Omental fat pad (tissue), 4 donors: ENCODE data around the gene RTL1. TPM values are rescaled to one million over a fixed set of nuclear protein-coding genes. Genes with fewer than 3 reads are reported as not detected.

Experiments
- ATAC-seq: fragments of 150-250 bp; one replicate; pipeline ENCODE4 v1.9.1; 2016; ENCODE audit warnings: mild to moderate bottlenecking, moderate library complexity; ENCODE audit not compliant: low FRiP score
- DNase-seq: peaks from one replicate; pipeline ENCODE4 v3.0.0-alpha.2; 2019; ENCODE audit warnings: low spot score
- CTCF ChIP-seq, 3 donors: fragments of 450-650 bp; IDR thresholded peaks; one replicate each; pipeline ENCODE4 v1.5.1; 2016 to 2017; ENCODE audit warnings: antibody characterized with exemption in 3 of 3, mild to moderate bottlenecking in 3 of 3, moderate library complexity in 2 of 3
- total RNA-seq, 4 donors: library from RNA; depleted of rRNA; stranded (reverse); fragments of >200 nt; gene quantifications; one replicate each; pipeline ENCODE4 v1.1.0, GENCODE V29; 2016

Gene RTL1
- total RNA-seq, 4 donors from 2014 or later, result not detected

- DNase-seq (no peak), ATAC-seq (no peak)
- TF ChIP-seq CTCF (IDR thresholded peaks at IDR 0.05), result no peak
Measured at GRCh38 chr14:100871234-100872186, 32.0 kb downstream of the RTL1 start.

DNA sequence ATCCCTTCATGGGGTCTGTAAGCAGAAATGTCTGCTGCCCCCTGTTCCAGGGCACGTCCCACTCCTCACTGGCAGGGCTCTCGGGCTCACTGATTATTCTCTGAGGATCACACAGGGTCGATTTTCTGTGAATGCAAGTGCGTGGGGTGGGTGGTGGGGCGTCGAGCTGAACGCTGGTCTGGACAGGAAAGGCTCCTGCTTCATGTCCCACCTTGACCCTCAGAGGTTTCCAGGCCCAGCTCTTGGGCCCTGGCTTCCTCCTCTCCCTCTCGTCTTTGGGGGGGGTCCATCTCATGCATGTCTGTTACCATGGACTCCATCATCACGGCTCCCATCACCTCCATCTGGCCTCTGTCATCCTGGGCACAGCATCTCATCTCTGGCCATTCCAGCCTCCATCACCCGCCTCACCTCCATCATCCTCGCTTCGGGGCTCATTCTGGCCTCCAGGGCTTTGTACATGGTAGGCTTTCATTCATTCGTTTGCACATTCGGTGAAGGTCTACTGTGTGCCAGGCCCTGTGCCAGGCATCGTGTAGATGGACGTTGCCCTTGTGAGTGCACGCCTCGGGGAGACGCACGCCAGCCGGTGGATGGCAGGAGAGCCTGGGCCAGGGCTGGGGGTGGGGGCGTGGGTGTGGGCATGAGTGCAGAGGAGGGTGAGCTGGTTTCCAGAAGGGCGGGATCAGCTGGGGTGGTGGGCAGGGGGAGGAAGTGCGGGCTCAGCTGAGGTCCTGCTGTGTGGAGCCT lies 34.7 kb downstream of the RTL1 start:
- DNase-seq, result no peak
- ATAC-seq, result no peak
- no peak for TF ChIP-seq CTCF (IDR thresholded peaks at IDR 0.05)

DNA sequence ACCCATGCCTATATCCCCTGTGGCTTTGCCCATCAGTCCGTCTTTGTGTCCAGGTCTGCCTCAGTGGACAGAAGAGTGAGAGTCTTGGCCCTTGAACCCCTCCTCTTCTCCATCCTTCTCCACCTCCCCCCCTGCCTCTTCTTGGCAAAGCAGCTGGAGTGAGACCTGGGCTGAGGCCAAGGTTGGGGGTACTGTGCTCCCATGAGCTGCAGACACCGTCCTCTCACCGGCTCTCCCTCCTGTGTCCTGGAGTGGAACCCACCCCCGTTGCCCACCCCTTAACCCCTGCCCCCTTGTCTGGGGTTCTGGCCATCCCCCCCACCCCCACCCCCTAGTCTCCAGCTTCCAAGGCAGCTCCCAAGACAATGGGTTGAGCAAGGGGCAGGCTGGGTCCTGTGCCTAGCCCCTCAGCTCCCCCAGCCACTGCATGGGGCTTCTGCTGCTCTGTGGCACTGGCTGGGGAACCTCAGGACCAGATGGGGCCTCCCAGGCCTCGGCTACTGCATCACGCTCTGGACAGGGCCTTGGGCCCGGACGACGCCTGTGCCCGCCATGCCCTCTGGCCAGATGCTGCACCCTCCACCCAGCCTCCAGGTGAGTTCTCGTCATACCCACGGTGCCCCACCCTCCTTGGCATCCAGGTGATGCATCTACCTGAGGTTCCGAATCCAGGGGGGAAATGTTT lies 35.7 kb downstream of the RTL1 start:
- DNase-seq (no peak), ATAC-seq (no peak)
- TF ChIP-seq CTCF (IDR thresholded peaks at IDR 0.05), result no peak

DNA sequence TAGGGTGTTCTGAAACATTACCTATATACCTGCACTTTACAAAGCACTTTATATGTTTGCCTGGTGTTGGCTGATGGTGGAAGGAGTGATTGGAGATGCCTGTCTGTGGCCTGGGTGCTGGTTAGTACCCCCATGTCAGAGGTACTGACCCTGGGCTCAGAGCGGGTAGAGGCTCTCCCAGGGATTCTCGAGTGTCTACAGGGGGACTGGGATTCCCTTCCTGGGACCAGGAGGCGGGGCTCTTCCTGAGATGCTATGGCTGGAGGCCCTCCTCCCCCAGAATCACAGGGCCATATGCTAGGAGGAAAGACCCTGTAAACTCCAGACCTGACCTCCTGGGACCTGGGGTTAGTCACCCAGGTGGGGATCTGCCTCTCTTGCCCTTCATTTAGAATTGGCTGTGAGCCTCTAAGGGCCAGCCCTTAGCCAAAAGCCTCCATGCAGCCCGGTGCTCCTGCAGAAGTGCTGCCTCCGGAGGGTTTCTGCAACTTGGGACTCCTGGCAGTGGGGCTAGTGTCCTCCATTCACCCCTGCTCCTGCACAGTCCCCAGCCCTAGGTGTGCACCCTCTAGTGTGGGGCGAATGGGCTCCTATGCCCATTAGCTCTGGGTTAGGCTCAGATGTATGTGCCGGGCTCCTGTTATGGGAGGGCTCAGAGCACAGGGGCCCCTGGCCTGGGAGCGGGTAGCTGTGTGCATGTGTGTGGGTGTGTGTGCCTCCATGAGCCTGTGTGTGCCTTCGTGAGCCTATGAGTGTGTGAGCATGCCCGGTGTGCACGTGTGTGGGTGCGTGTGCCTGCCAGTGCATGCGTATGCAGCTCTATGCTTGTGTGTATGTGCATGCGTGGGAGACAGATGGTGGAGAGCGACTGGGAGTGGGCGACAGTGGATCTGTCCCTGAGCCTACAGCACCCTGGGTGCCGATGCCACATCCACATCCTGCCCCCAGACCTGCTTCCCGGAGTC lies 36.6 kb downstream of the RTL1 start:
- no peak for DNase-seq
- TF ChIP-seq CTCF (IDR thresholded peaks at IDR 0.05), result no peak
- ATAC-seq, result no peak

DNA sequence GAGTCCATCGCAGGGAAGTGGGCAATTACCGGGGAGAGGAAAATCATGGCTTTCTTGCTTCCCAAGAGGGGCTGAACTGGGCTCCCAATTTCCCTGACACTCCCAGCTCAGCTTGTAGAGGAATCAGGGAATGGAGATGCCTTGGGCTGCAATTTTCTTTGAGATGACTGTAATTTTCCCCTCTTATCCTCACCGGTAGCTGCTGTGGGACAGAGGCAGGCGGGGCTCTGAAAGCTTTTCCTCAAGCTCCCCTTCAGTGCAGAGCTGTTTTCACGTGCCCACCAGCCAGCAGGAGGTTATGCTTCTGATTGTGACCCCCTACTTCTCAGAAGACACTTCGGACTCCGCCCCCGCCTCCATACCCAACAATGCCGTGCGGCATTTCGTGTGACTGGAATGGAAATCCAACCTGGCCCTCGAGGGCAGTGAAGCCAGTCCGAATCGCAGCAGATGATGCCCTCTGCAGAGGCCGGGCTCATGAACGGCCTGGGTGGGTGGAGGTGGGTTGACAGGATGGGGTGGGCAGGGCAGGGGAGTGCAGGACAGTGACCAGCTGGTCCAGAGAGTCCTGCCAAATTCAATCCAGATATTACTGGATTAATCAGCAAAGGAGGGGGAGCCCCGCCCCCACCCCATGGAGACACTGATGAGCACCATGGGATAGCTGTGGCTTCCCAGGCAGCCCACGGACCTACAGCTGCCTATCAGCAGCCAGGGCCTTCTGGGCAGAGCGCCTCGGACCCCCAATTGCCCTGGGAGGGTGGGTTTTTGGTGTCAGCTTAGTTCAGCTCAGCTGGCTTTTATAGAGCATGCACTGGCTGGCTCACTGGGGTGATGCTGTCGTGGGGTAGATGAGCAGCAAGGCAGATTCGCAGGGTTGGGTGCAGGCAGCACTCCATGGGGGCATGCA lies 37.6 kb downstream of the RTL1 start:
- no peak for ATAC-seq
- DNase-seq, result no peak
- no peak for TF ChIP-seq CTCF (IDR thresholded peaks at IDR 0.05)
